Measurements from ENCODE around the gene MICB.
"Not testable (repeated sequence)": the region's sequence is repeated elsewhere in the genome, so short reads cannot be mapped to it uniquely, and the experiment has no call there.

Gene MICB

GRCh38 chr6:31497531-31498476, at the start of gene MICB:
Gene MICB, plus strand, starts transcription at chr6:31498145. Its CDS starts 49 bp downstream, at chr6:31498194.
- DNase-seq (ENCODE audit: low spot score): no peak

GRCh38 chr6:31450751-31451150, 47.2 kb upstream of the MICB start:
- no peak for DNase-seq (ENCODE audit: low spot score)

GRCh38 chr6:31452859-31453258, 45.1 kb upstream of the MICB start:
- DNase-seq (ENCODE audit: low spot score): no peak

GRCh38 chr6:31453259-31453658, 44.7 kb upstream of the MICB start:
- no peak for DNase-seq (ENCODE audit: low spot score)

GRCh38 chr6:31459864-31460263, 38.1 kb upstream of the MICB start:
- DNase-seq (ENCODE audit: low spot score): not testable (repeated sequence)

- no peak for DNase-seq (ENCODE audit: low spot score)
Observed at GRCh38 chr6:31460361-31461025, 37.5 kb upstream of the MICB start.

- no peak for DNase-seq (ENCODE audit: low spot score)
Observed at GRCh38 chr6:31462026-31462963, 35.6 kb upstream of the MICB start.

GRCh38 chr6:31462964-31463870, 34.7 kb upstream of the MICB start:
- no peak for DNase-seq (ENCODE audit: low spot score)

GRCh38 chr6:31464252-31465184, 33.4 kb upstream of the MICB start:
- no peak for DNase-seq (ENCODE audit: low spot score)

GRCh38 chr6:31465185-31465536, 32.8 kb upstream of the MICB start:
- DNase-seq (ENCODE audit: low spot score): no peak

- no peak for DNase-seq (ENCODE audit: low spot score)
Observed at GRCh38 chr6:31465718-31466117, 32.2 kb upstream of the MICB start.

- DNase-seq (ENCODE audit: low spot score): no peak
Observed at GRCh38 chr6:31466466-31466865, 31.5 kb upstream of the MICB start.

- no peak for DNase-seq (ENCODE audit: low spot score)
Observed at GRCh38 chr6:31467151-31467550, 30.8 kb upstream of the MICB start.

- DNase-seq (ENCODE audit: low spot score): no peak
Observed at GRCh38 chr6:31468311-31468710, 29.6 kb upstream of the MICB start.

GRCh38 chr6:31470801-31471200, 27.1 kb upstream of the MICB start:
- DNase-seq (ENCODE audit: low spot score): no peak

- no peak for DNase-seq (ENCODE audit: low spot score)
Observed at GRCh38 chr6:31471711-31472110, 26.2 kb upstream of the MICB start.

- no peak for DNase-seq (ENCODE audit: low spot score)
Observed at GRCh38 chr6:31472259-31472658, 25.7 kb upstream of the MICB start.

- no peak for DNase-seq (ENCODE audit: low spot score)
Observed at GRCh38 chr6:31473244-31473643, 24.7 kb upstream of the MICB start.

GRCh38 chr6:31473780-31474761, 23.9 kb upstream of the MICB start:
- DNase-seq (ENCODE audit: low spot score): no peak
